Epidermal melanocyte (primary cell): ENCODE measurements around the gene HTR7.

Experiments
- DNase-seq: peaks from one replicate; pipeline ENCODE4 v3.0.0; 2011; ENCODE audit warnings: low spot score; ENCODE audit not compliant: insufficient read length

Gene HTR7

DNA sequence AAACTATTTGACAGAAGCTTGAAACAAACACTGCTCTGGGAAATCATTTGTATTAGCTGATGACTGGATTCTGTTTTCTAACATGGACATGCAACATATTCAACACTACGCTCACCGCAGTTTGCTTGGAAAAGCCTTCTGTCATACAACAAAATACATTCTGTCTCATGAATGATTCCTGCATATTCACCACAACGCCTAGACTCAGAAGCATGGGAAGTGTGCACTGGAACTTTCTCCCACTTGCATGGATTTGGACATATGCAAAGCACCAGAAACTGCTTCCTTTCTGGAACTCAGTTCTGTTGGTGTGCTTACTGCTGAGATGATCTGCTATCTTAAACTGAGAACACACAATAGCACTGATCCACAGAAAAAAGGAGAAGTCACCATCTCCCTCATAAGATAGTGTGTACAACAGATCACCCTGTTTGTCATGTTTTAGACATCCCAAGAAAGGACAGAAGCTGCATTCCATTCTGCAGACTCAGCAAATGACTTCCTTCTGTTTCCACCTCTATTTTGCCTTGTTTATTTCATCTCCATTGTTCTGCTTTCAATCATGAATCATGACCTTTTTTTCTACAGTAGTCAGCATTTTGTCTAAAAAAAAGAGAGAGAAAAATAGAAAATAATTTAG is 115.8 kb downstream of the HTR7 start:
- no peak for DNase-seq

DNA sequence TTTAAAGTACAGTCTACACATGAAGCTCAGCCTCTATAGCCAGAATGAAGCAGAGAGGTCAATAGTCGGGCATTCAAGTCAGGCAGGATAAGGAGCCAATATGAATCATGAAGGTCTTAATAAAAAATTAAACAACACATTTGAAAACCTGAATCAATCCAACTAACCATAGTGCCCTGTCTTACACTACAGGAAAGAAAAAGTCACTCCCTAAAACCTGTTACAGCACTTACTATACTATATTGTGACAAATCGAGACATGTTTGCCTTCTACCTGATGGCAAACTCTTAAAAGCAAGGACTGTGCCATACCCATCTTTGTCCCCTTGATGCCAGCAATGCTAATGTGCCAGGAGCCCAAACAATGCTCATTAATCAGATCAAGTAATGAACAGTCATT is 117.6 kb downstream of the HTR7 start:
- no peak for DNase-seq

DNA sequence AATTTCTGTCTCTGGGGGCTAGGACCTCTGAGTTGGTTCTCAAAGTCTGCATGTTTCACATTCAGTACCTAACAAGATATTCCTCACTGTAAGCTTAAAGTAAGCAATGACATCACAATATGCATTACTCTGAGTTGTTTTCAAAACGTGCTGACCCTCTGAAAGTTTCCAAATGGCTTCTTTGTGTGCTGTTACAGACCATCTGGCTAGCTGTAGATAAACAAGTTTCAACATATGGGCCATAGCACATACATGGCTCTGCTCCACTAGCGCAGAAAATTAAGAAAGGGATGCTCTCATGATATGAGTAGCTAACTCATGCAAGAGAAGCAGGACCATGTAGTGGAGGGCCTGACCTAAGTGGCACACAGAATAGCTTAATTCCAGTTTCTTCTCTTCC is 119.0 kb downstream of the HTR7 start:
- DNase-seq: no peak

DNA sequence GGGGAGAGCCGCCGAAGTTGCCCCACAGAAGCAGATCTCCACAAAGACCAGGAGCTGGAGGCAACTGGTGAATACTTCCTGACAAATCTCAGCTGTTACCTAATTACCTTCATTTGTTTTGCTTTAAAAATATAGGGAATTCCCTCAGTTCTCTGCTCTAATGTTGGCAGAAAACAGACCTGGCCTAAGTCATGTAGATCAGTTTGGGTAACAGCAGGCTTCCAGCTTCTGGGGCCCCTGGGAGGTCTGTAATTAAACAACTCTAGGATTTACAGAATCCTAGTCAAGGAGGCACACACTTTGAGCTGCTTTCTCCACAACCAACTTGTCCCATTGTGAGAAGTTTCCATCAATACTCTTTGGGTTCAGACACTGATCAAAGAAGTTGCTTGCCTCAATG is 123.4 kb downstream of the HTR7 start:
- DNase-seq: no peak

DNA sequence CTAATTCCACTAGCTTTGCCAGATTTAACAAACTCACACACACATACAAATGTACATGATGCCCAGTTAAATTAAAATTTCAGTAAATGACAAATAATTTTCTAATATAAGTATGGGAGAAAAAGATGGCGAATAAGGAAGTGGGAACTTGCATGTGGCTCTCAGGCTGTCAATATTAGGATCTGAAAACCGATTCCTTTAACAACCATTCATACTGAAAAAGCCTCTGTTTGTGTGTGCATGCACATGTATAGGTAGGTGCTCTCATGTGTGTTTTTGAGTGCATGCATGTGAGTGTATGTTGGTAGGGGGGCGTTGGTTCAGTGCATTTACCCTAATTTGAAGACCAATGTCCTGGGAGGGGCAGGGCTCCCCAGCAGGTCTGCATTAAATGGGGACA is 125.3 kb downstream of the HTR7 start:
- DNase-seq: no peak

DNA sequence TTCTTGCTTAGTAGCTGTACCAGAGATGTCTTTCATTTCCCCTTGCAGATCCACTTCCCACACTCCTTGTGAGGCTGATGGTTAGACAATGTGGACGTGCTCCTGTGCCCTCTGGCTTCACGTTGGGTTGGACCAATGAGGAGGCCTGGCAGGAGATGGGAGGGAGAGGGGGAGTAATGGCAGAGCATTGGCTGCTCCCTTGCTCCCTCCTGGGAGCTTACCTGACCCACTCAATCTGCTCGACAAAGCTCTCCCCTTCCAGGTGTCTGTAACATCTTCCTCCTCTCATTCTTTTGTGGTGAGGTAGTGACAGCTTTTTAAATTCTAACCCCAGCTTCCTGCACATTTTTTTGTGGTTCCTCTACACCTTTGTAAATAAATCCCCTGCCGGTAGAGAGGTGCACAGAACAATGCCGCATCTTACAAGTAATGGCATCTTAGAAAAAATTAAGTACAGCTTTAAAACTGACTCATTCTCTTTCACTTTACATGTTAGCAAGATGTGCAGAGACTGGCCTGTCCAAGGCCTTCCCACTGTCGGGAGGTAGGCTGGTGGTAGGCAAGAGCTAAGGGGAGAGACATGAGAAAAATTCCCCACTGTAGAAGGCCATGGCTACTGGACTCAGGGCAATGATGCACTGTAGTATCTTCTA is 134.3 kb downstream of the HTR7 start:
- no peak for DNase-seq

DNA sequence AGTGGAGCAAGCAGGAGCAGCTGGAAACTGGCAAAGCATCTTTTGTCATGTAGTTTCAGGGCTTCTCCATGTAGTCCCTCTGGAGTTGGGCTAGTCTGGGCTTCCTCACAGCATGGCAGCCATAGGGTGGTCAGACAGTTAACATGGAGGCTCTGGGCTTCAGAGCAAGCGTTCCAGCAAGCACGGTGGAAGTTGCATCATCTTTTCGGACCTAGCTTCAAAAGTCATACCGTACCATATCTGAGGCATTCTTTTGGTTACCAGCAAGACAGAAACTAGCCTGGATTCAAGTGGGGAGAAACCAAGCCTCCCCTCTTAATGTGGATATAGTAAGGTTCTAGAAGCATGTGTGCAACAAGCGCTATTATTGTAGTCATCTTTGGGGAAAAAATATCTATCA is 135.0 kb downstream of the HTR7 start:
- DNase-seq: no peak

DNA sequence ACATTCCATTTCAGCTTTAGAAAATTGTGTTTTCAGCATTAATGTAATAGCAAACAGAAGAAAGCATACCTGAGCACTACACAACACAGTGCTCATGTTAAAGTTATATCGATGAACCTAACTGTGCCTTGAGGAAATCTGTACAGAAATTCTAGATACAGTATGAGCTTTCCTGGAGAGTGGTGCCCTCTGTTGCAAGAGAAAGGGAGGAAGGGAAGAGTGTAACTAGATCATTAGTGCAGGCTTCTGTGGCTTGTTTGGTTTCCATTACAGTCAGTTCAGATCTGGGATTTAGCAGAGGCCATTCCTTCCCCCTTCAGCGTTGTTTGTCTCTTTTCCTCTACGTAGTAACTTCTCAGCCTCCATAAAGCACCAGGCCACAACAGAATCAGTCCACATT is 139.7 kb downstream of the HTR7 start:
- DNase-seq: no peak

DNA sequence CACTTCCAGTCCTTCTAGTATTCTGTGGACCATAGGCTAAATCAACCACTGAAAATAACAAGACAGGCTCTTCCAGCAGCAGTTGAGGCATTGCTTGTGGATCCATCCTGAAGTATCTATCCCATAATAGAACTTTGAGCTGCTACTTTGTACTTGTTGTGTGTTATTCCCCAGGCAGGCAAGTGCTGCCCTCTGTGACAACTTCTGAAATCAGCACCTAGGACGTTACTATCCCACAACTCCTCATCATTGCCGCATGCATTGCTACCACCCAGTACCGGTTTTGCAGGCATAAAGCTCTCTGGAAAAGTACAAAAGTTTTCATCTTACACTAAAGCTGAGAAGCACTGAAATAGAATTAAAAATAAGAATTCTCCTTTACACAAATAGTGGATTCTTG is 145.3 kb downstream of the HTR7 start:
- no peak for DNase-seq

DNA sequence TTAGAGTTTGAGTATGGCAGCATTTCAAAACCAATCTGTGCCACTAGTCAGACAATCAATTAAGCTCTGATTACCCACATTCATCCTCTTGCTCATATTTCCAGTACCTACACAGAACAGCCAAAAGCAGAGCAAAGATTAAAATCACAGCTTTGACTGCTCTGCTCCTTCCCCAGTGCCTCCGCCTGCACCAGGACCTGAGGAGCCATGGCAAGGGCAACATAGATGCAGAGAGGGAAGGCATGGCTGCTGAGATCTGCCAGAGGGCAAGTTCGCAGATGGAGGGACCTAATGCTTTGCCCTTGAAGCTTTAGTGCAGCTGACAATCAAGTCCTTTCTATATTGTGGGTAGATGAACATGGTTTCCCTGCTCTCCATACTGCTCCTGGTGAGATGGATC is 148.1 kb downstream of the HTR7 start:
- DNase-seq: no peak

DNA sequence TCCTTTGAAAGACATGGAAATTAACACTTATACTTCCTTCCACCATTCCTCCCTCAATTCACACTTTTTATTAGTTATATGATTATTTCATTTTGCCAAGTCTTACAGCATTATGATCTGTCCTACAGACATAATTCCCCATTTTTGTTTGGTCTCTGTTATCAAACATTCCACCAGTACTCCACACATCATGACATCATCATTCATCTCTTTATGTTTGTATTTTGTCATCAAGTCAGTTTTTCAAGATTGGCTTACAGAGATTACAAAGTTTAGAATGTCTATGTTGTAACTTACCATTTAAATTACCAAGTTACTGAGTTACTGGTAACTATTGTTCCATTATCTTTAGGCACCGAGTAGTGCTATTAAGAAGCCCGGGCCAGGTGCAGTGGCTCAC is 150.2 kb downstream of the HTR7 start:
- no peak for DNase-seq

DNA sequence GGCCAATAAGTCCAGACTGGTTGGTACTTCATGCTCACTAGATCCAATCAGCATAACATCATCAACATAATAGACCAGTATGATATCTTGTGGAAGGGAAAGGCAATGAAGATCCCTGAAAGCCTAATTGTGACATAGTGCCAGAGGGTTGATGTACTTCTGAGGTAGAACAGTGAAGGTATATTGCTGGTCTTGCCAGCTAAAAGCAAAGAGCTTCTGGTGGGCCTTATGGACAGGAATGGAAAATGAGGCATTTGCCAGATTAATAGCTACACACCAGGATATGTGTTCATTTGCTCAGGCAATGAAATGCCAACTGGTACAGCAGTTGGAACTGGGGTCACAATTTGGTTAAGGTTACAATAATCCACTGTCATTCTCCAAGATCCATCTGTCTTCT is 156.4 kb downstream of the HTR7 start:
- no peak for DNase-seq

DNA sequence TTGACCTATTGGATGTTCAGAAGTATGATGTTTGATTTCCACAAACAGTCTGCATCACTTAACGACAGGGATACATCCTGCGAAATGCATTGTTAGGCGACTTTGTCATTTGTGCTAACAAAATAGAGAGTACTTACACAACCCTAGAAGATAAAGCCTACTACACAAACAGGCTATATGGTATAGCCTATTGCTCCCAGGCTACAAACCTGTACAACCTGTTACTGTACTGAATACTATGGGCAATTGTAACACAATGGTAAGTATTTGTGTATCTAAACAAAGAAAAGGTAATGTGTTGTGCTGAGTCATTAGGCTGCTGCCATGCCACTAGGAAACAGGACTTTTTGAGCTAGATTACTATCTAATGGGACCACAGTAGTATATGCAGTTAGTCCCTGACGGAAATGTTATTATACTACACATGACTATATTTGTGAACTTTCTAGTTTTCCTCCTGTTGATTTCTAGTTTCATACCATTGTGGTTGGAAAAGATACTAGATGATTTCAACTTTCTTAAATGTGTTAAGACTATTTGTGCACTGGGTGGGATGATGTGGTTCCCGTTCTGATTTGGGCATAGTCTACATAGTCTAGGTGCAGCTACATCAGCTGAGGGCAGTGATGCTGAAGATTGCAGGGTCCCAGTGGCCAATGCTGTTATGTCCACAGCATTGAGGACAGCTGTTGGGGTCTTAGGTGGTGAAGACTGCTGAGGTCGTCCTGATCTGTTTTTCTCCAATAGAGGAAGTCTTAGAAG is 161.7 kb downstream of the HTR7 start:
- no peak for DNase-seq
